Prostate gland (tissue), 2 donors: ENCODE measurements around the gene GRK4. TPM values are rescaled to one million over a fixed set of nuclear protein-coding genes. Genes with fewer than 3 reads are reported as not detected.
"Not testable (repeated sequence)": the region's sequence is repeated elsewhere in the genome, so short reads cannot be mapped to it uniquely, and the experiment has no call there.

Source experiments
- DNase-seq: peaks from one replicate; pipeline ENCODE4 v3.0.0-alpha.2; 2019; ENCODE audit warnings: low spot score
- H3K27ac ChIP-seq, 2 donors: fragments of 200-600 bp; sonication (generic); 2 replicates each; pipeline ENCODE4 v1.5.1; 2017 to 2019
- H3K27me3 ChIP-seq: fragments of 200-600 bp; sonication (generic); replicated peaks from 2 replicates; pipeline ENCODE4 v1.5.1; 2019; ENCODE audit not compliant: insufficient read depth
- H3K36me3 ChIP-seq, 2 donors: fragments of 200-600 bp; sonication (generic); 1 replicate in 1 of 2; 2 replicates in 1 of 2; pipeline versions ENCODE4 v1.5.1 to v1.8.1; 2017 to 2019
- H3K4me1 ChIP-seq: fragments of 200-600 bp; sonication (generic); replicated peaks from 2 replicates; pipeline ENCODE4 v1.5.1; 2019
- H3K4me3 ChIP-seq, 2 donors: fragments of 200-600 bp; sonication (generic); 2 replicates each; pipeline ENCODE4 v1.5.1; 2017 to 2019
- H3K9me3 ChIP-seq: fragments of 200-600 bp; sonication (generic); 2 replicates; pipeline ENCODE4 v1.5.1; 2017
- POLR2A ChIP-seq: fragments of 450-650 bp; IDR thresholded peaks from one replicate; pipeline ENCODE4 v1.6.1; 2016; ENCODE audit warnings: antibody characterized with exemption, mild to moderate bottlenecking
- POLR2AphosphoS5 ChIP-seq: sonication (generic); formaldehyde crosslinking; IDR thresholded peaks from one replicate; pipeline ENCODE4 v1.6.1; 2017; ENCODE audit warnings: antibody characterized with exemption
- WGBS: methylation state at CpG from one replicate; pipeline ENCODE4 v1.1.5; 2018; 5-methylcytosine and 5-hydroxymethylcytosine counted together
- intact Hi-C: fragments of 100-400 bp; cut with DNase I; formaldehyde crosslinking; loops from one replicate; pipeline ENCODE4 v1.14.2; 2022
- total RNA-seq, 2 donors: library from RNA; depleted of rRNA; stranded (reverse); fragments of >200 nt; gene quantifications; one replicate each; pipeline ENCODE4 v1.1.0, GENCODE V29; 2016
- TF ChIP-seq, protein P1 (sequence below), 4 experiments: fragments of 200-600 bp in 2 of 4; fragments of 450-650 bp in 2 of 4; sonication (generic) in 2 of 4; IDR thresholded peaks; 1 replicate in 3 of 4; 2 replicates in 1 of 4; pipeline ENCODE4 v1.5.1; 2016 to 2019; ENCODE audit warnings: antibody characterized with exemption in 4 of 4, mild to moderate bottlenecking in 2 of 4, moderate library complexity in 2 of 4

The GRK4 gene
- total RNA-seq, 2 donors from 2014 or later: 3.4 to 18.9 TPM

DNA sequence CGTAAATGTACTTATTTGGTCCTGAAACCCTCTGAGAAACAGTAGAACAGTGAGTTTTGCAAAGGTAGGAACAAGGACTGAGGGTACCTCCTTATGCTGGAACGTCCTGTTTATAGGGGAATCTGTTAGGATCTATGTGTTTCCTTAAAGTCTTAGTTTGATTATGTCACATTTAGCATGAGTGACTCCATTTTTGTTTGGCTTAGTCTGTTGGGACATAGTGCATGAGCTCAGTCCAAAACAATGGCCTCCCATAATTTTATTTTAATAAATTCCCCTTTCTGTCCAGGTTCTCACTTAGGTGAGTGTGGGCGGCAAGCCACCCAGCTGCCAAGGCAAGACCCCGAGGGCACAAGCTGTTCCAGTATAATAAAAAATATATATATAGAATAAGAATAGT lies 83.3 kb downstream of the GRK4 start:
- Histone ChIP-seq H3K36me3 (no peaks in the 10 kb centered on the region), H3K27me3 (no peaks in the 10 kb centered on the region), H3K4me1 (no peaks in the 10 kb centered on the region), H3K4me3 (no peak overlapping the region), H3K9me3 (no peaks in the 10 kb centered on the region), H3K27ac (no peak overlapping the region)
- no peak for DNase-seq
- intact Hi-C loops: no loop called here
- WGBS: 79% methylated on average over 4 of the region's 4 CpGs
- TF ChIP-seq POLR2AphosphoS5 (no peak), POLR2A (no peak)
- TF ChIP-seq, protein P1, sequence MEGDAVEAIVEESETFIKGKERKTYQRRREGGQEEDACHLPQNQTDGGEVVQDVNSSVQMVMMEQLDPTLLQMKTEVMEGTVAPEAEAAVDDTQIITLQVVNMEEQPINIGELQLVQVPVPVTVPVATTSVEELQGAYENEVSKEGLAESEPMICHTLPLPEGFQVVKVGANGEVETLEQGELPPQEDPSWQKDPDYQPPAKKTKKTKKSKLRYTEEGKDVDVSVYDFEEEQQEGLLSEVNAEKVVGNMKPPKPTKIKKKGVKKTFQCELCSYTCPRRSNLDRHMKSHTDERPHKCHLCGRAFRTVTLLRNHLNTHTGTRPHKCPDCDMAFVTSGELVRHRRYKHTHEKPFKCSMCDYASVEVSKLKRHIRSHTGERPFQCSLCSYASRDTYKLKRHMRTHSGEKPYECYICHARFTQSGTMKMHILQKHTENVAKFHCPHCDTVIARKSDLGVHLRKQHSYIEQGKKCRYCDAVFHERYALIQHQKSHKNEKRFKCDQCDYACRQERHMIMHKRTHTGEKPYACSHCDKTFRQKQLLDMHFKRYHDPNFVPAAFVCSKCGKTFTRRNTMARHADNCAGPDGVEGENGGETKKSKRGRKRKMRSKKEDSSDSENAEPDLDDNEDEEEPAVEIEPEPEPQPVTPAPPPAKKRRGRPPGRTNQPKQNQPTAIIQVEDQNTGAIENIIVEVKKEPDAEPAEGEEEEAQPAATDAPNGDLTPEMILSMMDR (IDR thresholded peaks at IDR 0.05): no peak

DNA sequence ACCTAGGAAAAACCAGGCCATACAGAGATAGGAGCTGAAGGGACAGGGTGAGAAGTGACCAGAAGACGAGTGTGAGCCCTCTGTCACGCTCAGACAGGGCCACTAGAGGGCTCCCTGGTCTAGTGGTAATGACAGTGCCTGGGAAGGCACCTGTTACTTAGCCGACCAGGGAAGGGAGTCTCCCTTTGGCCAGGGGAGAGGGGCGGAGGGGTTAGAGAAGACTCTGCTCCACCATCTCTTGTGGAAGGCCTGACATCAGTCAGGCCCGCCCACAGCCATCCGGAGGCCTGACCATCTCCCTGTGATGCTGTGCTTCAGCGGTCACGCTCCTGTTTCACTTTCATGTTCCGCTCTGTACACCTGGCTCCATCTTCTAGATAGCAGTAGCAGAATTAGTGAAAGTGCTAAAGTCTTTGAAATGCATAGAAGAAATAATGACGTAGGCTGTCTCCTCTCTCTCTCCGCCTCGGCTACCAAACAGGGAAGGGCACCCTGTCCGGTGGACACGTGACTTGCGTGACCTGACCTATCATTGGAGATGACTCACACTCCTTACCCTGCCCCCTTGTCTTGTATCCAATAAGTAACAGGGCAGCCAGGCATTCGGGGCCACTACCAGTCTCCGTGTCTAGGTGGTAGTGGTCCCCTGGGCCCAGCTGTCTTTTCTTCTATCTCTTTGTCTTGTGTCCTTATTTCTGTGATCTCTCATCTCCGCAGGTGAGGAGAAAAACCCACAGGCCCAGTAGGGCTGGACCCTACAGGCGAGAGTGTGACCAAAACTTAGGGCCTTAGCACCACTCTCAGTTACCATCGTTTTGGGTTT lies 84.3 kb downstream of the GRK4 start:
- Histone ChIP-seq H3K36me3 (no peaks in the 10 kb centered on the region), H3K9me3 (no peaks in the 10 kb centered on the region), H3K4me1 (no peaks in the 10 kb centered on the region), H3K27me3 (no peaks in the 10 kb centered on the region), H3K4me3 (no peak overlapping the region), H3K27ac (no peak overlapping the region)
- TF ChIP-seq POLR2A: no peak
- no peak for TF ChIP-seq POLR2AphosphoS5
- TF ChIP-seq, protein P1 (IDR thresholded peaks at IDR 0.05): peak; percentile 10 to 67 (median 48)
- WGBS: 57% methylated on average over 20 of the region's 20 CpGs
- peak; percentile 56 for DNase-seq
- intact Hi-C loops: no loop called here

DNA sequence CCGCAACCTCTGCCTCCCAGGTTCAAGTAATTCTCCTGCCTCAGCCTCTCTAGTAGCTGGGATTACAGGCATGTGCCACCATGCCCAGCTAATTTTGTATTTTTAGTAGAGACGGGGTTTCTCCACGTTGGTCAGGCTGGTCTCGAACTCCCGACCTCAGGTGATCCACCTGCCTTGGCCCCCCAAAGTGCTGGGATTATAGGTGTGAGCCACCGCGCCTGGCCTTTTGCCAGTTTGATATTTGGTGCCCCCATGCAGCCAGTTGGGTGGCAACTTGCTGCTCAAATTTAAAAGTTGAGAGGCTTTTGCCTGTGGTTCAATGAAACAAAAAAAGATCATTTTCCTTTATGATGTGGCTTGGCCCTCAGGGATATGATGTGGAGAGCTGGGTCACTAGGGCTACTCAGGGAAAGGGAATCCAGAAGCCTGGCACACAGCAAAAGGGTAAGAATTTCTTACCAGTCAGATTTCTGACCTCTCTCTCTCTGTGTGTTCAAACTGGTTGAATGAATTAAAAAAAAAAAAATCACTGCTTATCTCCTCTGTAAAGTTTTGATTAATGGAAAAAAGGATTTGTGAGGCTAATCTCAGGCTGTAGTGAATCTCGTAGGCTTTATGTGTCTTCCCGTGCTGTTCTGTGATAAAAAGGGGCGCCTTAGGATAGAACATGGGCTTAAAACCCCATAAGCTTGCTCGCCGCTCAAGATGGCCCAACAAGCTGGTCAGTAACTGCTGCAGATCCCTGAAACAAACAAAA lies 87.9 kb downstream of the GRK4 start:
- WGBS: 80% methylated on average over 12 of the region's 12 CpGs
- DNase-seq, H3K36me3 ChIP-seq, H3K27ac ChIP-seq, H3K27me3 ChIP-seq, H3K4me3 ChIP-seq, H3K4me1 ChIP-seq, H3K9me3 ChIP-seq, intact Hi-C loops: not testable (repeated sequence)

DNA sequence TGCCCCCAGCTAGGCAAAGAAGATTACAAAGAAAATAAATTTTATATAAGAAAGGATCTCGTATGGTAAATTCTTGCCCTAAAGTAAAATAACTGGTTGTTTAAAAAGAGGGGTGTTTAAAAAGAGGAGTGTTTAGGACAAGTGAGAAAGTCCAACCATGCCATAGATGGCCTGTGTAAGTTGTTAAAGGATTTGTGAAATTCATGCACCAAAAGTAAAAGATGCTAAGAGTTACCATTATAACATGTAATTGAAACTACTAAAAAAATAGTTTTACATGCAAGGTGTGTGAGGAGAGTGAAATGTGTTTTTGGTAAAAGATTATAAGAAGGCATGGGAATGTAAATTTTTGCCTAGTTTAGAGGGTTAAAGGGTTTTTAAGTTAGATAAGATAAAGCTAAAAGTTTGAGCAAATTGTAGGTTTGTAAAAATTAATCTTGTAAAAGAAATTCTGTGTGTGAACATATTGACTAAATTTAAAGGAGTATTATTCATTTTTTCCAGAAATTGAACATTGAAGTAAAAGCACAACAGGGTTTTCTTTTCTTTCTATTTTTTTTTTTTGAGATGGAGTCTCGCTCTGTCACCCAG lies 90.9 kb downstream of the GRK4 start:
- TF ChIP-seq POLR2A (no peak), POLR2AphosphoS5 (no peak)
- TF ChIP-seq, protein P1 (IDR thresholded peaks at IDR 0.05): no peak
- WGBS: 88% methylated on average over 2 of the region's 2 CpGs

DNA sequence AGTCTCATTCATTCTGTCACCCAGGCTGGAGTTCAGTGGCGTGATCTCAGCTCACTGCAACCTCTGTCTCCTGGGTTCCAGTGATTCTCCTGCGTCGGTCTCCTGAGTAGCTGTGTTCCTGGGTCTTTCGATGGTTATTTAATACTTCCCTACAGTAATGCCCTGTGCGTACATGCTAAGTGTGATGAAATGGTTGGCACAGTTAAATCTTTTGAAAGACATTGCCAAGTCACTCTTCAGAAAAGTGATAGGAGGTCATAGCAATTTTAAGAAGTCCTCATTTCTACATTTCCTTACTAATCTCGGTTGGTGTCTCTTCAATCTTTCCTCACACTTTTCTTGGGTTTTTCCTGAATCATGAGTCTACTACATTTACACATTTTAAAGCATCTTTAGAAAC lies 96.6 kb downstream of the GRK4 start:
- Histone ChIP-seq H3K27me3 (no peaks in the 10 kb centered on the region), H3K4me3 (no peak overlapping the region), H3K4me1 (no peaks in the 10 kb centered on the region), H3K9me3 (no peaks in the 10 kb centered on the region), H3K36me3 (no peaks in the 10 kb centered on the region), H3K27ac (no peak overlapping the region)
- DNase-seq: no peak
- whole genome bisulfite sequencing: 74% methylated on average over 6 of the region's 6 CpGs
- TF ChIP-seq, protein P1 (IDR thresholded peaks at IDR 0.05): no peak
- TF ChIP-seq POLR2AphosphoS5 (no peak), POLR2A (no peak)
- intact Hi-C loops: no loop called here

More for the DNA sequence above, 90.9 kb downstream of the GRK4 start:
- Histone ChIP-seq H3K36me3 (no peaks in the 10 kb centered on the region), H3K4me1 (no peaks in the 10 kb centered on the region), H3K27ac (no peak overlapping the region), H3K27me3 (no peaks in the 10 kb centered on the region), H3K4me3 (no peak overlapping the region), H3K9me3 (no peaks in the 10 kb centered on the region)
- intact Hi-C loops: no loop called here
- DNase-seq: no peak
